ENCODE results near the gene P2RY2. TPM values are rescaled to one million over a fixed set of nuclear protein-coding genes. Genes with fewer than 3 reads are reported as not detected.

The P2RY2 gene
- polyA plus RNA-seq, 2 of the 4 experiments (the other 2 are of a cell fraction): 3.7 to 6.4 TPM

DNA sequence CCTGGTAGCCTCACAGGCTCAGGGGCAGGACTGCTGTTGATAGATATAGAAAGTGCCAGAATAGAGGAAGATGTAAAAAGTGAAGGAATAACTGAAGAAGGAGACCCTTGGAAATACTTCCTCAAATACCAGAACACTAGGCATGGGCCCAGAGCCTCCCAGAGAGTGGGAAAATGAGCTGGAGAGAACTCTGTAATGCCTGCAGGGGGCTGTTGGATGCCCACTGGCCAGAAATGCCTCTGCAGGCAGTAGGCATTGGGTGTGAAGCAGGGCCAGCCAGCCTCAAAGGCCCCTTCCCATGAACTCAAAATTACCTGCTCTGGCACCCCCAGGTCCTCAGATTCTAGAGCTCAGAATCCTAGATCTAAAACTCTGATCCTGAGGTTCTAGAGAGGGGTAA, 15.1 kb downstream of the P2RY2 start:
- FAIRE-seq (no peak), ATAC-seq (no peak), DNase-seq (ENCODE audit: low read depth in 1 of 2, low spot score in 1 of 2) (no peak)
- H3K9me3 ChIP-seq: no peaks in the 10 kb centered on the region
- H3K4me3 ChIP-seq: no peak overlapping the region
- TF ChIP-seq ZFP36 (IDR thresholded peaks at IDR 0.05; ENCODE audit: borderline replicate concordance, partially characterized antibody) (no peak), HDAC2 (IDR thresholded peaks at IDR 0.05) (no peak), GATA3 (IDR thresholded peaks at IDR 0.05; ENCODE audit: borderline replicate concordance) (no peak), CBX8 (IDR thresholded peaks at IDR 0.05) (no peak), HOXA7 (CRISPR knock-in tag; IDR thresholded peaks at IDR 0.05) (no peak), BHLHE40 (IDR thresholded peaks at IDR 0.05; ENCODE audit: low read depth, low read length) (no peak), EP300 (IDR thresholded peaks at IDR 0.05) (no peak), HEYL (CRISPR knock-in tag; IDR thresholded peaks at IDR 0.05) (no peak), TP53 (CRISPR knock-in tag; IDR thresholded peaks at IDR 0.05) (no peak), CHD2 (IDR thresholded peaks at IDR 0.05; ENCODE audit: low read length, partially characterized antibody) (no peak), NFE2L2 (conservative IDR thresholded peaks at IDR 0.05; ENCODE audit: low read length) (no peak), ZNF302 (CRISPR knock-in tag; IDR thresholded peaks at IDR 0.05) (no peak), NR3C1 (IDR thresholded peaks at IDR 0.05) (no peak), EHF (CRISPR knock-in tag; IDR thresholded peaks at IDR 0.05) (no peak), MAZ (IDR thresholded peaks at IDR 0.05; ENCODE audit: borderline replicate concordance, low read depth, low read length) (no peak)
- TF ChIP-seq, protein P1, sequence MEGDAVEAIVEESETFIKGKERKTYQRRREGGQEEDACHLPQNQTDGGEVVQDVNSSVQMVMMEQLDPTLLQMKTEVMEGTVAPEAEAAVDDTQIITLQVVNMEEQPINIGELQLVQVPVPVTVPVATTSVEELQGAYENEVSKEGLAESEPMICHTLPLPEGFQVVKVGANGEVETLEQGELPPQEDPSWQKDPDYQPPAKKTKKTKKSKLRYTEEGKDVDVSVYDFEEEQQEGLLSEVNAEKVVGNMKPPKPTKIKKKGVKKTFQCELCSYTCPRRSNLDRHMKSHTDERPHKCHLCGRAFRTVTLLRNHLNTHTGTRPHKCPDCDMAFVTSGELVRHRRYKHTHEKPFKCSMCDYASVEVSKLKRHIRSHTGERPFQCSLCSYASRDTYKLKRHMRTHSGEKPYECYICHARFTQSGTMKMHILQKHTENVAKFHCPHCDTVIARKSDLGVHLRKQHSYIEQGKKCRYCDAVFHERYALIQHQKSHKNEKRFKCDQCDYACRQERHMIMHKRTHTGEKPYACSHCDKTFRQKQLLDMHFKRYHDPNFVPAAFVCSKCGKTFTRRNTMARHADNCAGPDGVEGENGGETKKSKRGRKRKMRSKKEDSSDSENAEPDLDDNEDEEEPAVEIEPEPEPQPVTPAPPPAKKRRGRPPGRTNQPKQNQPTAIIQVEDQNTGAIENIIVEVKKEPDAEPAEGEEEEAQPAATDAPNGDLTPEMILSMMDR (IDR thresholded peaks at IDR 0.05): no peak
- TF ChIP-seq, protein P2, sequence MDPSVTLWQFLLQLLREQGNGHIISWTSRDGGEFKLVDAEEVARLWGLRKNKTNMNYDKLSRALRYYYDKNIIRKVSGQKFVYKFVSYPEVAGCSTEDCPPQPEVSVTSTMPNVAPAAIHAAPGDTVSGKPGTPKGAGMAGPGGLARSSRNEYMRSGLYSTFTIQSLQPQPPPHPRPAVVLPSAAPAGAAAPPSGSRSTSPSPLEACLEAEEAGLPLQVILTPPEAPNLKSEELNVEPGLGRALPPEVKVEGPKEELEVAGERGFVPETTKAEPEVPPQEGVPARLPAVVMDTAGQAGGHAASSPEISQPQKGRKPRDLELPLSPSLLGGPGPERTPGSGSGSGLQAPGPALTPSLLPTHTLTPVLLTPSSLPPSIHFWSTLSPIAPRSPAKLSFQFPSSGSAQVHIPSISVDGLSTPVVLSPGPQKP (IDR thresholded peaks at IDR 0.05; ENCODE audit: low read depth, low read length): no peak
- TF ChIP-seq, protein P3, sequence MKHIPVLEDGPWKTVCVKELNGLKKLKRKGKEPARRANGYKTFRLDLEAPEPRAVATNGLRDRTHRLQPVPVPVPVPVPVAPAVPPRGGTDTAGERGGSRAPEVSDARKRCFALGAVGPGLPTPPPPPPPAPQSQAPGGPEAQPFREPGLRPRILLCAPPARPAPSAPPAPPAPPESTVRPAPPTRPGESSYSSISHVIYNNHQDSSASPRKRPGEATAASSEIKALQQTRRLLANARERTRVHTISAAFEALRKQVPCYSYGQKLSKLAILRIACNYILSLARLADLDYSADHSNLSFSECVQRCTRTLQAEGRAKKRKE (CRISPR knock-in tag; IDR thresholded peaks at IDR 0.05; ENCODE audit: low read depth): no peak
- TF ChIP-seq, protein P4, sequence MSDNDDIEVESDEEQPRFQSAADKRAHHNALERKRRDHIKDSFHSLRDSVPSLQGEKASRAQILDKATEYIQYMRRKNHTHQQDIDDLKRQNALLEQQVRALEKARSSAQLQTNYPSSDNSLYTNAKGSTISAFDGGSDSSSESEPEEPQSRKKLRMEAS (IDR thresholded peaks at IDR 0.05): no peak
- H3K27ac ChIP-seq: no peak overlapping the region
- H3K4me2 ChIP-seq: no peak overlapping the region
- peaks cover 4% of the 10 kb centered on the region; the same call in 1 of the 3 replicates for H3K4me1 ChIP-seq
- ChIA-PET CTCF (interaction anchor here (1.1 to 6.5 kb wide), 7 partner anchors 9 to 508 kb away, joined by 4 to 56 read pairs (median 14); no protein-coding TSS in a partner anchor), POLR2A (interaction anchor here (0.5 kb wide), 1 partner anchor 22 kb away, joined by 4 read pairs; no protein-coding TSS in a partner anchor)

DNA sequence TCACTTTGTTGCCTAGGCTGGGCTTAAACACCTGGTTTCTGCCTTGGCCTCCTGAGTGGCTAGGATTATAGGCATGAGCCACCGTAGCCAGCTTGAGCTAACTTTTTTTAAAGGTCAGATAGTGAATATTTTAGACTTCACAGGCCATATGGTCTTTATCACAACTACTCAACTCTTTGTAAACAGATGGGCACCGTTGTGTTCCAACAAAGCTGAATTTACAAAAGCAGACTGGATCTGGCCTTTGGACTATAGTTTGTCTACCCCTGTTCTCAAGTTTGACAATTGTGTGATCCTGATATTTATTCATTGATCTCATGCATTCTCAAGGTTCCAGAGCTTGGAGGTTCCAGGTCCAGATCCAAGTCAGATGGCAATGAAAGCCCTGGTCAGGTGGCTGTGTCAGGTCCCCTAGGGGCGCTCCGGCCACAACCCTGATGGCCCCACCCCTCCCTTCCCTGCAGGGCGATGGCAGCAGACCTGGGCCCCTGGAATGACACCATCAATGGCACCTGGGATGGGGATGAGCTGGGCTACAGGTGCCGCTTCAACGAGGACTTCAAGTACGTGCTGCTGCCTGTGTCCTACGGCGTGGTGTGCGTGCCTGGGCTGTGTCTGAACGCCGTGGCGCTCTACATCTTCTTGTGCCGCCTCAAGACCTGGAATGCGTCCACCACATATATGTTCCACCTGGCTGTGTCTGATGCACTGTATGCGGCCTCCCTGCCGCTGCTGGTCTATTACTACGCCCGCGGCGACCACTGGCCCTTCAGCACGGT, 15.8 kb downstream of the P2RY2 start:
- H3K9me3 ChIP-seq: no peaks in the 10 kb centered on the region
- TF ChIP-seq, protein P5, sequence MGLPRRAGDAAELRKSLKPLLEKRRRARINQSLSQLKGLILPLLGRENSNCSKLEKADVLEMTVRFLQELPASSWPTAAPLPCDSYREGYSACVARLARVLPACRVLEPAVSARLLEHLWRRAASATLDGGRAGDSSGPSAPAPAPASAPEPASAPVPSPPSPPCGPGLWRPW (IDR thresholded peaks at IDR 0.05): no peak
- TF ChIP-seq ESRRA (IDR thresholded peaks at IDR 0.05; ENCODE audit: borderline replicate concordance, low read length): no peak
- TF ChIP-seq, protein P6, sequence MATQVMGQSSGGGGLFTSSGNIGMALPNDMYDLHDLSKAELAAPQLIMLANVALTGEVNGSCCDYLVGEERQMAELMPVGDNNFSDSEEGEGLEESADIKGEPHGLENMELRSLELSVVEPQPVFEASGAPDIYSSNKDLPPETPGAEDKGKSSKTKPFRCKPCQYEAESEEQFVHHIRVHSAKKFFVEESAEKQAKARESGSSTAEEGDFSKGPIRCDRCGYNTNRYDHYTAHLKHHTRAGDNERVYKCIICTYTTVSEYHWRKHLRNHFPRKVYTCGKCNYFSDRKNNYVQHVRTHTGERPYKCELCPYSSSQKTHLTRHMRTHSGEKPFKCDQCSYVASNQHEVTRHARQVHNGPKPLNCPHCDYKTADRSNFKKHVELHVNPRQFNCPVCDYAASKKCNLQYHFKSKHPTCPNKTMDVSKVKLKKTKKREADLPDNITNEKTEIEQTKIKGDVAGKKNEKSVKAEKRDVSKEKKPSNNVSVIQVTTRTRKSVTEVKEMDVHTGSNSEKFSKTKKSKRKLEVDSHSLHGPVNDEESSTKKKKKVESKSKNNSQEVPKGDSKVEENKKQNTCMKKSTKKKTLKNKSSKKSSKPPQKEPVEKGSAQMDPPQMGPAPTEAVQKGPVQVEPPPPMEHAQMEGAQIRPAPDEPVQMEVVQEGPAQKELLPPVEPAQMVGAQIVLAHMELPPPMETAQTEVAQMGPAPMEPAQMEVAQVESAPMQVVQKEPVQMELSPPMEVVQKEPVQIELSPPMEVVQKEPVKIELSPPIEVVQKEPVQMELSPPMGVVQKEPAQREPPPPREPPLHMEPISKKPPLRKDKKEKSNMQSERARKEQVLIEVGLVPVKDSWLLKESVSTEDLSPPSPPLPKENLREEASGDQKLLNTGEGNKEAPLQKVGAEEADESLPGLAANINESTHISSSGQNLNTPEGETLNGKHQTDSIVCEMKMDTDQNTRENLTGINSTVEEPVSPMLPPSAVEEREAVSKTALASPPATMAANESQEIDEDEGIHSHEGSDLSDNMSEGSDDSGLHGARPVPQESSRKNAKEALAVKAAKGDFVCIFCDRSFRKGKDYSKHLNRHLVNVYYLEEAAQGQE (IDR thresholded peaks at IDR 0.05): no peak
- TF ChIP-seq JUN (IDR thresholded peaks at IDR 0.05): no peak
- TF ChIP-seq TFCP2L1 (CRISPR knock-in tag; IDR thresholded peaks at IDR 0.05): no peak
- no peak for TF ChIP-seq MAFK (IDR thresholded peaks at IDR 0.05; ENCODE audit: partially characterized antibody)
- TF ChIP-seq, protein P7, sequence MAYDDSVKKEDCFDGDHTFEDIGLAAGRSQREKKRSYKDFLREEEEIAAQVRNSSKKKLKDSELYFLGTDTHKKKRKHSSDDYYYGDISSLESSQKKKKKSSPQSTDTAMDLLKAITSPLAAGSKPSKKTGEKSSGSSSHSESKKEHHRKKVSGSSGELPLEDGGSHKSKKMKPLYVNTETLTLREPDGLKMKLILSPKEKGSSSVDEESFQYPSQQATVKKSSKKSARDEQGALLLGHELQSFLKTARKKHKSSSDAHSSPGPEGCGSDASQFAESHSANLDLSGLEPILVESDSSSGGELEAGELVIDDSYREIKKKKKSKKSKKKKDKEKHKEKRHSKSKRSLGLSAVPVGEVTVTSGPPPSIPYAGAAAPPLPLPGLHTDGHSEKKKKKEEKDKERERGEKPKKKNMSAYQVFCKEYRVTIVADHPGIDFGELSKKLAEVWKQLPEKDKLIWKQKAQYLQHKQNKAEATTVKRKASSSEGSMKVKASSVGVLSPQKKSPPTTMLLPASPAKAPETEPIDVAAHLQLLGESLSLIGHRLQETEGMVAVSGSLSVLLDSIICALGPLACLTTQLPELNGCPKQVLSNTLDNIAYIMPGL (CRISPR knock-in tag; IDR thresholded peaks at IDR 0.05; ENCODE audit: borderline replicate concordance): no peak
- no peak for TF ChIP-seq ZFP36 (IDR thresholded peaks at IDR 0.05; ENCODE audit: borderline replicate concordance, partially characterized antibody)
- no peak for TF ChIP-seq NR3C1 (IDR thresholded peaks at IDR 0.05)
- TF ChIP-seq RARB (CRISPR knock-in tag; IDR thresholded peaks at IDR 0.05): no peak
- 89% methylated on average over 19 of the region's 23 CpGs for WGBS (ENCODE audit: missing lambda C conversion rate)
- ATAC-seq (no peak), FAIRE-seq (no peak), DNase-seq (ENCODE audit: low read depth in 1 of 2, low spot score in 1 of 2) (no peak)
- peaks cover 4% of the 10 kb centered on the region; the same call in 1 of the 3 replicates for H3K4me1 ChIP-seq
- H3K4me3 ChIP-seq: no peak overlapping the region
- CTCF ChIA-PET: interaction anchor here (1.1 to 6.5 kb wide), 7 partner anchors 9 to 509 kb away, joined by 4 to 56 read pairs (median 14); no protein-coding TSS in a partner anchor
- POLR2A ChIA-PET: no interaction called here
- H3K27ac ChIP-seq: no peak overlapping the region
- no peak overlapping the region for H3K4me2 ChIP-seq

Data from A549 (cell line).